Right atrium auricular region (tissue), 2 donors: ENCODE measurements around the gene PRDM16. TPM values are rescaled to one million over a fixed set of nuclear protein-coding genes. Genes with fewer than 3 reads are reported as not detected.

Source experiments
- DNase-seq: peaks from one replicate; pipeline ENCODE4 v3.0.0-alpha.2; 2019; ENCODE audit warnings: low spot score
- H3K27ac ChIP-seq, 2 donors: fragments of 200-600 bp; sonication (generic); 1 replicate in 1 of 2; 2 replicates in 1 of 2; pipeline ENCODE4 v1.5.1; 2016 to 2019
- H3K27me3 ChIP-seq, 2 donors: fragments of 200-600 bp; sonication (generic); one replicate each; pipeline versions ENCODE4 v1.5.1 to v1.6.0; 2017 to 2019
- H3K36me3 ChIP-seq: fragments of 200-600 bp; sonication (generic); one replicate; pipeline ENCODE4 v1.5.1; 2016
- H3K4me1 ChIP-seq, 2 donors: fragments of 200-600 bp; sonication (generic); one replicate each; pipeline versions ENCODE4 v1.5.1 to v1.6.0; 2017 to 2019
- H3K4me3 ChIP-seq, 2 donors: fragments of 200-600 bp; sonication (generic); 1 replicate in 1 of 2; 2 replicates in 1 of 2; pipeline ENCODE4 v1.5.1; 2017 to 2019; ENCODE audit warnings: mild to moderate bottlenecking in 1 of 2, moderate library complexity in 1 of 2
- H3K9me3 ChIP-seq, 2 donors: fragments of 200-600 bp; sonication (generic); one replicate each; pipeline ENCODE4 v1.5.1; 2019
- CTCF ChIP-seq, 2 donors: fragments of 200-600 bp; sonication (generic); IDR thresholded peaks; one replicate each; pipeline ENCODE4 v1.5.1; 2019; ENCODE audit warnings: antibody characterized with exemption in 2 of 2
- total RNA-seq, 2 donors: library from RNA; depleted of rRNA; stranded (reverse); fragments of >200 nt; gene quantifications; one replicate each; pipeline ENCODE4 v1.1.0, GENCODE V29; 2016

Gene PRDM16
- total RNA-seq, 2 donors from 2014 or later, result 0.22 to 3.3 TPM

GRCh38 chr1:3460672-3461131 lies 391.7 kb downstream of the PRDM16 start:
- Histone ChIP-seq H3K36me3 (no peaks in the 10 kb centered on the region), H3K27me3 (no peaks in the 10 kb centered on the region), H3K4me3 (no peak overlapping the region), H3K9me3 (no peaks in the 10 kb centered on the region), H3K27ac (peak overlapping the region in 1 of 2 donors; percentile 43), H3K4me1 (peaks cover 0 to 31% of the 10 kb centered on the region in 2 donors)
- no peak for DNase-seq
- no peak for TF ChIP-seq CTCF (IDR thresholded peaks at IDR 0.05)

GRCh38 chr1:3461238-3461933 lies 392.4 kb downstream of the PRDM16 start:
- no peak for TF ChIP-seq CTCF (IDR thresholded peaks at IDR 0.05)
- DNase-seq, result no peak
- H3K27me3 ChIP-seq, result no peaks in the 10 kb centered on the region
- H3K36me3 ChIP-seq, result no peaks in the 10 kb centered on the region
- H3K4me3 ChIP-seq, result no peak overlapping the region
- H3K27ac ChIP-seq, result no peak overlapping the region
- H3K9me3 ChIP-seq, result no peaks in the 10 kb centered on the region
- peaks cover 0 to 31% of the 10 kb centered on the region in 2 donors for H3K4me1 ChIP-seq

- Histone ChIP-seq H3K36me3 (no peaks in the 10 kb centered on the region), H3K9me3 (no peaks in the 10 kb centered on the region), H3K27me3 (no peaks in the 10 kb centered on the region), H3K27ac (no peak overlapping the region), H3K4me3 (no peak overlapping the region), H3K4me1 (peaks cover 0 to 31% of the 10 kb centered on the region in 2 donors)
- TF ChIP-seq CTCF (IDR thresholded peaks at IDR 0.05), result no peak
- no peak for DNase-seq
Measured at GRCh38 chr1:3461934-3462275, 392.9 kb downstream of the PRDM16 start.

- no peak for TF ChIP-seq CTCF (IDR thresholded peaks at IDR 0.05)
- H3K9me3 ChIP-seq, result no peaks in the 10 kb centered on the region
- H3K27ac ChIP-seq, result no peak overlapping the region
- H3K4me1 ChIP-seq, result peaks cover 0 to 29% of the 10 kb centered on the region in 2 donors
- H3K4me3 ChIP-seq, result no peak overlapping the region
- no peaks in the 10 kb centered on the region for H3K36me3 ChIP-seq
- no peak for DNase-seq
- H3K27me3 ChIP-seq, result no peaks in the 10 kb centered on the region
Measured at GRCh38 chr1:3462356-3463012, 393.5 kb downstream of the PRDM16 start.

GRCh38 chr1:3463013-3463385 lies 394.0 kb downstream of the PRDM16 start:
- Histone ChIP-seq H3K9me3 (no peaks in the 10 kb centered on the region), H3K27me3 (no peaks in the 10 kb centered on the region), H3K36me3 (no peaks in the 10 kb centered on the region), H3K27ac (no peak overlapping the region), H3K4me3 (no peak overlapping the region), H3K4me1 (peaks cover 0 to 24% of the 10 kb centered on the region in 2 donors)
- no peak for TF ChIP-seq CTCF (IDR thresholded peaks at IDR 0.05)
- no peak for DNase-seq
